ENCODE data around the gene STK10.

- TF ChIP-seq CTCF (IDR thresholded peaks at IDR 0.05; ENCODE audit: insufficient read depth, low read depth, low read length): no peak
- TF ChIP-seq EZH2 (IDR thresholded peaks at IDR 0.05; ENCODE audit: insufficient read depth, low read length): no peak
Observed at GRCh38 chr5:172189693-172190296, 1.8 kb upstream of the STK10 start.
